Measurements from ENCODE around the gene LIF. TPM values are rescaled to one million over a fixed set of nuclear protein-coding genes. Genes with fewer than 3 reads are reported as not detected.

LIF gene
- total RNA-seq, 1 donor from 2014 or later, result 6.9 TPM

DNA sequence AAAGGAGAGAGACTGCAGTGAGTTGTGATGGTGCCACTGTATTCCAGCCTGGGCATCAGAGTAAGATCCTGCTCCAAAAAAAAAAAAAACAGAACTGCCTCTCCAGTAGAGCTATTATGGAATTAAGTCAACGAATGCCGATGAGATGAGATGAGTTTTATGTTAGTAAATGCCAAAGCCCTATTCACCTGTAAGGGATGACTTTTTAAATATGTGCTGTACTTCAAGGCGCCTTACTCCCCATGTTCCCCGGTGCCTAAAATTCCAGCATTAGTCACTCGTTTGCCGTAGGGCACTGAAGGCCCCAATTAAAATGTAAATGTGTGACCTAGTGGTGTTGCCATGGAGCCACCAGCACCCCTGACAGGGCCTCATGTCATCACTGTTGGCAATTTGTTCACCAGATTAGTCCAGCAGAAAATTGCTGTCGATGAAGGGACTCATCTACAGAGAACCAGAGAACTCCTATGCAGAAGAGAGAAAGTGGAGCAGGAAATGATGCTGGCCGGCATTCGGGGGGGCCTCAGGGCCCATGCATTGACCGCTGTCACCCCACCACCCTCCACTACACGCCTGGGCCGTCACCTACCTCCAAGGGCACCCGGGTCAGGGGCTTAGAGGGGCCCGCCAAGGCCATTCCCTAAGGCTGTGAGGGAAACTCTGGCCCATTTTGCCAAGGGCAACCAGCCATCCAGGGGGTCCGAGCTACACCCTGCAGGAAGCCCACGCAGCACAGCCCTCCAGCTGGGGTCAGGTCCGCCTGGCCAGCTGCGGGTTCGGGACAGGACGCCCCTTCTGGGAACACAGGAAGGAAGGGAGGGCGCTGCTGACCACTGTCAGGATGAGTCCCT lies 17.8 kb downstream of the LIF start:
- H3K27me3 ChIP-seq, result no peaks in the 10 kb centered on the region
- intact Hi-C loops (cut with DNase I), result no loop called here
- no peaks in the 10 kb centered on the region for H3K36me3 ChIP-seq
- H3K4me3 ChIP-seq, result no peak overlapping the region
- TF ChIP-seq CTCF (IDR thresholded peaks at IDR 0.05), result no peak
- ATAC-seq (peak; percentile 63), DNase-seq (no peak)
- no peaks in the 10 kb centered on the region for H3K4me1 ChIP-seq
- no peak overlapping the region for H3K27ac ChIP-seq
- H3K9me3 ChIP-seq, result no peaks in the 10 kb centered on the region

DNA sequence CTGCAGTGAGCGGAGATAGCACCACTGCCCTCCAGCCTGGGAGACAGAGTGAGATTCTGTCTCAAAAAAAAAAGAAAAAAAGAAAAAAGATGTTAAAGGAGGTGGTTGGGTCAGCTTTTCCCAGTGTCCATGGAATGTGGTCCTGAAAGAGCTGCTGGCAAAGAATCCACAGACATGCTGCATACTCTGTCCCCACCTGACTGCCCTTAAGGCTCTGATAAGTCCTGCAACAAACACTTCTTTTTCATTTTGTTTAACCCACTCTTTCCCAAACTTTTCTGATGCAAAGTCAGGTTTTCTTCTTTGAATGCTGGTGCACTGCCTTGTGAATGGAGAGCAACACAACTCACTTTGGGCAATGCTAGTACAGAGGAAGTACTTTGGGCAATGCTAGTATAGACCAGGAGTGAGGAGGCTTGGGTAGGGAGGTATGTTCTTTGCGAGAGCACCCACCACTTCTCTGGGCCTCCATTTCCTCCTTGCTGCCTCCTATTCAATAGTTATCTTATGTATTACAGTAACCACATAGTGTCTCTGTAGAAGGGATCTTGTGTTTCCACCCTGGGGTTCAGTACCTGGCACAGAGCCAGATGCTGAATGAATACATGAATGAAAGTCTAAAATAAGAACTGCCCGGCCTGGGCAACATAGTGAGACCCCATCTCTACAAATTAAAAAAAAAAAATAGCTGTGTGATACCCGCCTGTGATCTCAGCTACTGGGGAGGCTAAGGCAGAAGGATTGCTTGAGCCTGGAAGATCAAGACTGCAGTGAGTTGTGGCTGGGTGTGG lies 18.9 kb downstream of the LIF start:
- TF ChIP-seq CTCF (IDR thresholded peaks at IDR 0.05), result no peak
- Histone ChIP-seq H3K27me3 (no peaks in the 10 kb centered on the region), H3K36me3 (no peaks in the 10 kb centered on the region), H3K27ac (no peak overlapping the region), H3K9me3 (no peaks in the 10 kb centered on the region), H3K4me3 (no peak overlapping the region), H3K4me1 (no peaks in the 10 kb centered on the region)
- no peak for DNase-seq
- no peak for ATAC-seq
- intact Hi-C loops (cut with DNase I), result no loop called here

GRCh38 chr22:30226192-30226832 lies 20.2 kb downstream of the LIF start:
- no peaks in the 10 kb centered on the region for H3K36me3 ChIP-seq
- no peaks in the 10 kb centered on the region for H3K4me1 ChIP-seq
- H3K4me3 ChIP-seq, result no peak overlapping the region
- H3K27me3 ChIP-seq, result no peaks in the 10 kb centered on the region
- DNase-seq, result no peak
- H3K27ac ChIP-seq, result no peak overlapping the region
- no peak for TF ChIP-seq CTCF (IDR thresholded peaks at IDR 0.05)
- intact Hi-C loops (cut with DNase I), result no loop called here
- no peaks in the 10 kb centered on the region for H3K9me3 ChIP-seq
- no peak for ATAC-seq

GRCh38 chr22:30225220-30225927 lies 21.2 kb downstream of the LIF start:
- DNase-seq (no peak), ATAC-seq (no peak)
- no peaks in the 10 kb centered on the region for H3K36me3 ChIP-seq
- no peaks in the 10 kb centered on the region for H3K27me3 ChIP-seq
- no peak overlapping the region for H3K4me3 ChIP-seq
- no peak for TF ChIP-seq CTCF (IDR thresholded peaks at IDR 0.05)
- H3K27ac ChIP-seq, result no peak overlapping the region
- no peaks in the 10 kb centered on the region for H3K4me1 ChIP-seq
- intact Hi-C loops (cut with DNase I), result no loop called here
- no peaks in the 10 kb centered on the region for H3K9me3 ChIP-seq

DNA sequence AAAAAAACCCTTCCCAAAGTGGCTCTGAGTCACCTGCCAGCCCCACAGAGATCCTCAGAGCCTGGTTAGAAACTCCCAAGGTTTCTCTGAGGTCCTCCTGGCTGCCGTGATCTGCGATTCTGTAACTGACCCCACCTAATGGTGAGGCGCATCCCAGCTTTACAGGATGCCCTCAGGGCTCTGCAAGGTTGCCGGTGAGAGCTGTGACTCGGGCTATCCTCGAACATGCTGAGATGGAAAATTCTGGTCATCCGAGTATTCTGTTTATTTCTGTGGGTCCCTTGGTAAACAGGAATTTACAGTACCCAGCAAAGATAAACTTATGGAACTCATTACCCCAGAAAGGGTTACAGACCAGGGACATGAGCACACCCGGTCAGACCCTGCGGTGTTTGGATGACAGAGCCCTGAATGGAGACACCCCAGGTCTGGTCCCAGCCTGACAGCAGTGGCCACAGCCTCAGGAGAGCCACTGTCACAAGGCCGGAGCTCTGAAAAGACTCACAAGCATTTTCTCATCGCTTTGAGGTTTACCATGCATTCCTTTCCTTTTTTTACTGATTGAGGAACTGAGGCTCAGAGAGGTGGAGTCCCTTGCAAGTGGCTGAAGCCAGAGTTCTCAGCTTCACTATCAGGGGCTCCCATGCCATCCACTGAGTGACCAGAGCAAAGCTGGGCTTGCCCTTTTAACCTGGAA lies 22.2 kb downstream of the LIF start:
- intact Hi-C loops (cut with DNase I), result no loop called here
- no peaks in the 10 kb centered on the region for H3K36me3 ChIP-seq
- H3K27ac ChIP-seq, result no peak overlapping the region
- no peaks in the 10 kb centered on the region for H3K9me3 ChIP-seq
- no peaks in the 10 kb centered on the region for H3K27me3 ChIP-seq
- ATAC-seq (no peak), DNase-seq (no peak)
- TF ChIP-seq CTCF (IDR thresholded peaks at IDR 0.05), result no peak
- no peaks in the 10 kb centered on the region for H3K4me1 ChIP-seq
- H3K4me3 ChIP-seq, result no peak overlapping the region
